H1 (cell line): ENCODE results near the gene OR52N2. TPM values are rescaled to one million over a fixed set of nuclear protein-coding genes. Genes with fewer than 3 reads are reported as not detected.

Experiments used
- CTCF ChIA-PET: fragments of 300-600 bp; sonication (Branson Sonifier 250); formaldehyde crosslinking; loops from one replicate; lab custom pipeline; 2021; ENCODE audit not compliant: partially characterized antibody; lab: Charles Lee
- POLR2A ChIA-PET: fragments of 300-600 bp; sonication (Branson Sonifier 250); formaldehyde crosslinking; loops from one replicate; lab custom pipeline; 2021; ENCODE audit warnings: inconsistent platforms; ENCODE audit not compliant: partially characterized antibody; lab: Charles Lee
- DNase-seq, 2 experiments: peaks; one replicate each; pipeline versions ENCODE4 v3.0.0 to v3.0.0-alpha.2; 2010 to 2022; ENCODE audit warnings: low spot score in 2 of 2, low read depth in 1 of 2, mixed read lengths in 1 of 2
- FAIRE-seq: peaks from 2 replicates; lab custom pipeline; 2011; peaks lifted over from hg19 to GRCh38; lab: Jason Lieb, UNC
- H2AFZ ChIP-seq: 2 replicates; pipeline ENCODE4 v1.8.1; 2012; ENCODE audit warnings: low read length, inconsistent platforms
- H2AK5ac ChIP-seq: 2 replicates; pipeline ENCODE4 v1.6.1; 2013; ENCODE audit warnings: low read depth, low read length
- H2BK120ac ChIP-seq: replicated peaks from 2 replicates; pipeline ENCODE3; 2013; ENCODE audit warnings: low read depth, low read length, inconsistent platforms
- H2BK12ac ChIP-seq: 2 replicates; pipeline ENCODE4 v1.6.1; 2013; ENCODE audit warnings: low read depth, low read length
- H2BK15ac ChIP-seq: 2 replicates; pipeline ENCODE4 v1.6.1; 2013; ENCODE audit warnings: low read length
- H2BK20ac ChIP-seq: 2 replicates; pipeline ENCODE4 v1.6.1; 2013; ENCODE audit warnings: low read length
- H2BK5ac ChIP-seq: 2 replicates; pipeline ENCODE4 v1.6.1; 2013; ENCODE audit warnings: low read depth, low read length
- H3K14ac ChIP-seq: 2 replicates; pipeline ENCODE4 v1.6.1; 2013; ENCODE audit warnings: inconsistent platforms; ENCODE audit not compliant: insufficient read length
- H3K18ac ChIP-seq: 2 replicates; pipeline ENCODE4 v1.6.1; 2013; ENCODE audit warnings: low read length; ENCODE audit errors: extremely low read depth
- H3K23ac ChIP-seq: 2 replicates; pipeline ENCODE4 v1.6.1; 2013; ENCODE audit warnings: inconsistent platforms; ENCODE audit not compliant: insufficient read length
- H3K23me2 ChIP-seq: 2 replicates; pipeline ENCODE4 v1.6.1; 2013; ENCODE audit warnings: low read depth, low read length
- H3K27ac ChIP-seq: 2 replicates; pipeline ENCODE4 v1.6.1; 2011; ENCODE audit warnings: low read depth, low read length, inconsistent platforms
- H3K27me3 ChIP-seq, 4 experiments: replicated peaks in 1 of 4; 1 replicate in 1 of 4; 2 replicates in 3 of 4; pipeline versions ENCODE4 v1.6.1 to v1.8.1; 2011 to 2013; ENCODE audit warnings: low read length in 3 of 4, mild to moderate bottlenecking in 3 of 4, inconsistent platforms in 2 of 4, mixed read lengths in 2 of 4, moderate library complexity in 1 of 4; ENCODE audit not compliant: control insufficient read depth in 3 of 4, insufficient read depth in 3 of 4; ENCODE audit errors: extremely low read depth in 1 of 4
- H3K36me3 ChIP-seq, 4 experiments: 2 replicates each; pipeline versions ENCODE4 v1.6.1 to v1.8.1; 2011 to 2013; ENCODE audit warnings: mild to moderate bottlenecking in 4 of 4, low read length in 3 of 4, moderate library complexity in 2 of 4, control low read depth in 1 of 4, inconsistent platforms in 1 of 4; ENCODE audit not compliant: insufficient read depth in 4 of 4, control insufficient read depth in 2 of 4
- H3K4ac ChIP-seq: replicated peaks from 2 replicates; pipeline ENCODE3; 2013; ENCODE audit warnings: low read length, low read depth, mixed read lengths, inconsistent platforms; ENCODE audit not compliant: insufficient read length
- H3K4me1 ChIP-seq, 4 experiments: replicated peaks in 1 of 4; 1 replicate in 1 of 4; 2 replicates in 3 of 4; pipeline versions ENCODE4 v1.6.1 to v1.8.1; 2011 to 2013; ENCODE audit warnings: low read length in 3 of 4, inconsistent platforms in 2 of 4, mixed read lengths in 1 of 4; ENCODE audit not compliant: insufficient read depth in 4 of 4, control insufficient read depth in 3 of 4
- H3K4me2 ChIP-seq, 2 experiments: 2 replicates each; pipeline versions ENCODE4 v1.6.1 to v1.8.1; 2011 to 2013; ENCODE audit warnings: low read depth in 2 of 2, low read length in 2 of 2, control low read depth in 1 of 2, inconsistent platforms in 1 of 2, mild to moderate bottlenecking in 1 of 2; ENCODE audit not compliant: insufficient read depth in 1 of 2
- H3K4me3 ChIP-seq, 4 experiments: fragments of 200-600, 300-600 bp in 1 of 4; sonication (generic), shearing (Covaris generic), sonication (Bioruptor Twin) in 1 of 4; 2 replicates each; pipeline versions ENCODE4 v1.5.1 to v1.8.1; 2011 to 2016; ENCODE audit warnings: low read length in 4 of 4, low read depth in 3 of 4, control low read depth in 2 of 4, inconsistent platforms in 2 of 4, mild to moderate bottlenecking in 2 of 4, mixed read lengths in 1 of 4, moderate library complexity in 1 of 4; ENCODE audit not compliant: insufficient read depth in 2 of 4; ENCODE audit errors: extremely low read depth in 1 of 4
- H3K56ac ChIP-seq: replicated peaks from 2 replicates; pipeline ENCODE3; 2013; ENCODE audit warnings: low read depth, mild to moderate bottlenecking, mixed read lengths, low read length, inconsistent platforms; ENCODE audit not compliant: insufficient read length
- H3K79me1 ChIP-seq: 2 replicates; pipeline ENCODE4 v1.6.1; 2013; ENCODE audit warnings: low read depth, low read length, control low read depth
- H3K79me2 ChIP-seq, 2 experiments: 2 replicates each; pipeline versions ENCODE4 v1.6.1 to v1.8.1; 2012 to 2013; ENCODE audit warnings: low read length in 2 of 2, mild to moderate bottlenecking in 2 of 2, inconsistent platforms in 1 of 2; ENCODE audit not compliant: insufficient read depth in 2 of 2, control insufficient read depth in 1 of 2
- H3K9ac ChIP-seq, 4 experiments: replicated peaks in 1 of 4; 1 replicate in 1 of 4; 2 replicates in 3 of 4; pipeline versions ENCODE4 v1.6.1 to v1.8.1; 2011 to 2013; ENCODE audit warnings: low read depth in 3 of 4, low read length in 3 of 4, control low read depth in 2 of 4, mild to moderate bottlenecking in 2 of 4, moderate library complexity in 2 of 4, inconsistent platforms in 1 of 4; ENCODE audit errors: extremely low read depth in 1 of 4
- H3K9me3 ChIP-seq, 2 experiments: 2 replicates each; pipeline versions ENCODE4 v1.6.1 to v1.8.1; 2012 to 2013; ENCODE audit warnings: mild to moderate bottlenecking in 2 of 2, moderate library complexity in 2 of 2, control low read depth in 1 of 2, inconsistent platforms in 1 of 2, low read depth in 1 of 2, low read length in 1 of 2, mixed read lengths in 1 of 2; ENCODE audit not compliant: insufficient read depth in 2 of 2
- H4K20me1 ChIP-seq, 2 experiments: replicated peaks in 1 of 2; 2 replicates each; pipeline versions ENCODE3 to v1.8.1; 2011 to 2013; ENCODE audit warnings: inconsistent platforms in 2 of 2, low read length in 2 of 2, mild to moderate bottlenecking in 1 of 2; ENCODE audit not compliant: insufficient read depth in 2 of 2, control insufficient read depth in 1 of 2
- H4K5ac ChIP-seq: 2 replicates; pipeline ENCODE4 v1.6.1; 2013; ENCODE audit warnings: low read length, low read depth, mixed read lengths, inconsistent platforms; ENCODE audit not compliant: insufficient read length
- H4K8ac ChIP-seq: 2 replicates; pipeline ENCODE4 v1.8.0; 2013; ENCODE audit warnings: mild to moderate bottlenecking, moderate library complexity, low read length, inconsistent platforms; ENCODE audit not compliant: insufficient read depth; ENCODE audit errors: extremely low read depth
- H4K91ac ChIP-seq: replicated peaks from 2 replicates; pipeline ENCODE3; 2013; ENCODE audit warnings: low read length, mixed read lengths, inconsistent platforms; ENCODE audit not compliant: insufficient read length
- BACH1 ChIP-seq: IDR thresholded peaks from 2 replicates; pipeline ENCODE4 v1.6.1; 2012; ENCODE audit warnings: low read length, improper control_type of control experiment
- BRCA1 ChIP-seq: IDR thresholded peaks from 2 replicates; pipeline ENCODE4 v1.6.1; 2012; ENCODE audit warnings: low read depth, low read length, improper control_type of control experiment
- EP300 ChIP-seq, 2 experiments: IDR thresholded peaks; 1 replicate in 1 of 2; 2 replicates in 1 of 2; pipeline ENCODE4 v1.6.1; 2011 to 2012; ENCODE audit warnings: low read depth in 2 of 2, low read length in 2 of 2, mild to moderate bottlenecking in 2 of 2, borderline replicate concordance in 1 of 2, inconsistent platforms in 1 of 2, moderate library complexity in 1 of 2
- HDAC6 ChIP-seq: IDR thresholded peaks from one replicate; pipeline ENCODE4 v1.7.1; 2012; ENCODE audit warnings: low read depth, mild to moderate bottlenecking, inconsistent platforms, low read length, moderate library complexity
- KDM4A ChIP-seq: IDR thresholded peaks from one replicate; pipeline ENCODE4 v1.7.1; 2012; ENCODE audit warnings: low read depth, mild to moderate bottlenecking, moderate library complexity, low read length, inconsistent platforms; ENCODE audit not compliant: severe bottlenecking
- RFX5 ChIP-seq: IDR thresholded peaks from 2 replicates; pipeline ENCODE4 v1.6.1; 2011; ENCODE audit warnings: low read depth, low read length, improper control_type of control experiment, borderline replicate concordance
- WGBS, 2 experiments: shearing (Covaris generic) in 1 of 2; methylation state at CpG; one replicate each; pipeline versions ENCODE4 v1.1.6 to v1.1.7; 2013 to 2015; ENCODE audit warnings: low lambda C conversion rate in 2 of 2, mixed read lengths in 2 of 2, inconsistent platforms in 1 of 2, low coverage in 1 of 2, missing lambda C conversion rate in 1 of 2; ENCODE audit not compliant: insufficient replicate concordance in 2 of 2, insufficient coverage in 1 of 2, insufficient read length in 1 of 2; ENCODE audit errors: extremely low coverage in 1 of 2, missing lambda C conversion rate in 1 of 2; 5-methylcytosine and 5-hydroxymethylcytosine counted together
- polyA plus RNA-seq, 7 experiments: library from polyadenylated mRNA; depleted of rRNA in 3 of 7; stranded (reverse) in 5 of 7; unstranded in 2 of 7; fragments of >200 nt in 5 of 7; fragments of 200-250 nt in 2 of 7; gene quantifications; 1 replicate in 5 of 7; 2 replicates in 1 of 7; 4 replicates in 1 of 7; pipeline versions ENCODE4 v1.2.1 to v1.2.3, GENCODE V29; 2011 to 2013; ENCODE audit warnings: missing spikeins in 2 of 7, mixed read lengths in 2 of 7
- total RNA-seq: library from RNA; stranded (reverse); fragmentation: NEBNext Ultra II Directional; extraction: Animal tissue kit (Norgen Biotek cat#: 25700); gene quantifications from 2 replicates; pipeline ENCODE4 v1.2.1, GENCODE V29; 2021

OR52N2 gene
- total and polyA plus RNA-seq, 2 of the 8 experiments (the other 6 are each of a cell fraction or from before 2014, with no cell fraction given) = 0.39 to 4.8 TPM

DNA sequence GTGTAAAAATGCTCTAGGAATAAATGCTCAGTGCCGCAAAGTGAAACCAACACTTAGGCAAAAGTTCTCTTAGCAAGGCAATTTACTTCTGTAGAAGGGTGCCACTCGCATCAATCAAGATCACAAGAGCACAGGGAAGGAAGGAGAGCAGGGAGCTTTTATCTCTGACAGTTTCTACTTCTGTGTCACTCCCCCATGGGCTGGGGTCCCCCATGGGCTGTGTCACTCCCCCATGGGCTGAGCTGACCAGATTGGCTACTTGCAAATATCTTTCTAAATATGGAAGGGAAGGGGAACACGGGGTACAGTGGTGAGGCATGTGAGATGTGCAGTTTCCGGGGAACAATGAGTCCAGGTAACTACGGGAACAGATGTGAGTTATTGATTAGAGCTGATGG, 397 bp downstream of the OR52N2 start:
- Histone ChIP-seq H2BK15ac (no peak overlapping the region), H3K27ac (no peak overlapping the region), H3K4me3 (peak overlapping the region; percentile 53 to 76 (median 73); a peak in 7 of 8 replicates), H2BK120ac (no peak overlapping the region), H3K9ac (peak overlapping the region in 1 of 4 experiments; percentile 64; a peak in 3 of 7 replicates), H2AK5ac (no peak overlapping the region), H4K8ac (no peak overlapping the region), H2BK12ac (0 out of 2 replicates have a peak overlapping the region, but pooled peaks have one; percentile 1), H3K4ac (no peak overlapping the region), H3K18ac (no peak overlapping the region; the same call in 1 of the 2 replicates), H2BK5ac (no peak overlapping the region), H3K36me3 (no peaks in the 10 kb centered on the region), H3K14ac (no peak overlapping the region), H4K5ac (no peak overlapping the region), H3K9me3 (no peaks in the 10 kb centered on the region), H3K23ac (no peak overlapping the region), H3K23me2 (peaks cover 5% of the 10 kb centered on the region; the same call in 1 of the 2 replicates), H3K79me1 (no peaks in the 10 kb centered on the region), H3K79me2 (no peaks in the 10 kb centered on the region), H2BK20ac (no peak overlapping the region), H3K56ac (no peak overlapping the region), H3K27me3 (no peaks in the 10 kb centered on the region), H4K20me1 (no peaks in the 10 kb centered on the region), H4K91ac (no peak overlapping the region), H3K4me1 (peaks cover 0 to 7% (median 1%) of the 10 kb centered on the region in 4 experiments; a peak in 2 of 7 replicates), H3K4me2 (peak overlapping the region; percentile 75 to 83), H2AFZ (peak overlapping the region; percentile 98)
- no peak for FAIRE-seq
- CTCF ChIA-PET = interaction anchor here (0.6 to 1.7 kb wide), 12 partner anchors 13 to 935 kb away, joined by 3 to 7 read pairs (median 4); no protein-coding TSS in a partner anchor
- WGBS, 2 experiments = 73% methylated on average over 5 of the region's 5 CpGs; no CpG with 5 or more reads in 1 of the 2 experiments
- POLR2A ChIA-PET = no interaction called here
- DNase-seq = peak in 1 of 2 experiments; percentile 47
- no peak for TF ChIP-seq BACH1
- no peak for TF ChIP-seq KDM4A
- no peak for TF ChIP-seq EP300 (IDR thresholded peaks at IDR 0.05; ENCODE audit: borderline replicate concordance in 1 of 2, low read depth in 2 of 2, low read length in 2 of 2)
- TF ChIP-seq BRCA1 = no peak
- no peak for TF ChIP-seq RFX5
- TF ChIP-seq HDAC6 = no peak
